ENCODE results near the gene RTN4IP1. TPM values are rescaled to one million over a fixed set of nuclear protein-coding genes. Genes with fewer than 3 reads are reported as not detected.
A peak's percentile ranks its signal among the peaks of the same experiment; 100 is the strongest.

Gene RTN4IP1
- total RNA-seq, 4 donors from 2014 or later, result 1.6 to 11.1 (median 6.0) TPM

DNA sequence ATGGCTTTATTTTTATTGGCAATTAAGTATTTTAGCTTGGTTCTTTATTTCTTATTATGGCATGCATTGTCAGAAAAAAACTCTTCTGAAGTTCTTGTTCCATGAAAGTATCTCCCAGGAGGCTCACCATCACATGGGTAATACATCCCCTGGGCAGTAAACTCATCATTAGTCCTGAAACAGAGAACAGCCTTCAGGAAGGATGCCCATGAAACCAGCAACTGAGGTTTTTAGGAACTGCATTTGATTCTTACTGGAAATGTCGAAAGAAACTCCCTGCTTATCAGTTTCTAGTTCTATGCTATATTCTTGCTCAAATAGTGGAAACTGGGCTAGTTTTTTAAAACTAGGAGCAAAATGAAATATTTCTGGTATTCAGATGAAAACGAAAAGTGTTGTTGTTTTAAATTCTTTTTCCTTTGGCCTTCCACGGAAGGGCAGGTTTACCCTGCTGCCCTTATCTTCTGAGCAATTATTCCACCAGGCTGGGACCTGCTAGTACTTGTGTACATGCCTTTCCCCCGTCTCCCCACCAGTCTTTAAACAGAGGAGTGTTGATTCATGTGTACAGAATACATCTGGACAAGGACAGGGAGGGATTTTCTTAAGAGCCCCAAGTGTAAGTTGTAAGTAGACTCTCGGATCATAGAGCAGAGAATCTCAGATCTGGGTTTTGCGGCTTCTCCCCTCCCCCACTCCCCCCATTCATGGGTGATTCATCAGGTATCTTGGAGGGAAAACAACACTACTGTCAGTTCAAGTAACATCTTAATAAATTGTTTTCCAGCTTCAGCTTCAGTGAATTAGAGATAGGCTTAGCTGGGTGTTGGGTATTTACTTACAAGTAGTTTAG lies 81.5 kb downstream of the RTN4IP1 start:
- H3K4me1 ChIP-seq, result peaks cover 0 to 47% (median 28%) of the 10 kb centered on the region in 3 donors
- peaks cover 4 to 79% (median 7%) of the 10 kb centered on the region in 3 donors for H3K36me3 ChIP-seq
- 18 to 35% methylated on average over 6 of the region's 6 CpGs for WGBS, 2 donors
- DNase-seq, result no peak
- H3K9me3 ChIP-seq, result no peaks in the 10 kb centered on the region
- peak overlapping the region; percentile 68 to 80 (median 76) for H3K27ac ChIP-seq
- intact Hi-C loops (cut with DNase I), result no loop called here
- TF ChIP-seq, protein P1, sequence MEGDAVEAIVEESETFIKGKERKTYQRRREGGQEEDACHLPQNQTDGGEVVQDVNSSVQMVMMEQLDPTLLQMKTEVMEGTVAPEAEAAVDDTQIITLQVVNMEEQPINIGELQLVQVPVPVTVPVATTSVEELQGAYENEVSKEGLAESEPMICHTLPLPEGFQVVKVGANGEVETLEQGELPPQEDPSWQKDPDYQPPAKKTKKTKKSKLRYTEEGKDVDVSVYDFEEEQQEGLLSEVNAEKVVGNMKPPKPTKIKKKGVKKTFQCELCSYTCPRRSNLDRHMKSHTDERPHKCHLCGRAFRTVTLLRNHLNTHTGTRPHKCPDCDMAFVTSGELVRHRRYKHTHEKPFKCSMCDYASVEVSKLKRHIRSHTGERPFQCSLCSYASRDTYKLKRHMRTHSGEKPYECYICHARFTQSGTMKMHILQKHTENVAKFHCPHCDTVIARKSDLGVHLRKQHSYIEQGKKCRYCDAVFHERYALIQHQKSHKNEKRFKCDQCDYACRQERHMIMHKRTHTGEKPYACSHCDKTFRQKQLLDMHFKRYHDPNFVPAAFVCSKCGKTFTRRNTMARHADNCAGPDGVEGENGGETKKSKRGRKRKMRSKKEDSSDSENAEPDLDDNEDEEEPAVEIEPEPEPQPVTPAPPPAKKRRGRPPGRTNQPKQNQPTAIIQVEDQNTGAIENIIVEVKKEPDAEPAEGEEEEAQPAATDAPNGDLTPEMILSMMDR (IDR thresholded peaks at IDR 0.05), result peak in 1 of 6 experiments; percentile 15
- no peak for TF ChIP-seq POLR2A (IDR thresholded peaks at IDR 0.05)
- no peak overlapping the region for H3K4me3 ChIP-seq
- no peaks in the 10 kb centered on the region for H3K27me3 ChIP-seq

- Histone ChIP-seq H3K36me3 (peaks cover 4 to 79% (median 7%) of the 10 kb centered on the region in 3 donors), H3K4me3 (no peak overlapping the region), H3K27ac (peak overlapping the region; percentile 68 to 80 (median 76)), H3K9me3 (no peaks in the 10 kb centered on the region), H3K4me1 (peaks cover 0 to 47% (median 28%) of the 10 kb centered on the region in 3 donors), H3K27me3 (no peaks in the 10 kb centered on the region)
- DNase-seq, result no peak
- intact Hi-C loops (cut with DNase I), result no loop called here
- WGBS, 2 donors, result 15% methylated on average over 5 of the region's 5 CpGs
- TF ChIP-seq, protein P1 (IDR thresholded peaks at IDR 0.05), result no peak
- no peak for TF ChIP-seq POLR2A (IDR thresholded peaks at IDR 0.05)
These were observed 82.4 kb downstream of the RTN4IP1 start for GRCh38 chr6:106546691-106547414.

DNA sequence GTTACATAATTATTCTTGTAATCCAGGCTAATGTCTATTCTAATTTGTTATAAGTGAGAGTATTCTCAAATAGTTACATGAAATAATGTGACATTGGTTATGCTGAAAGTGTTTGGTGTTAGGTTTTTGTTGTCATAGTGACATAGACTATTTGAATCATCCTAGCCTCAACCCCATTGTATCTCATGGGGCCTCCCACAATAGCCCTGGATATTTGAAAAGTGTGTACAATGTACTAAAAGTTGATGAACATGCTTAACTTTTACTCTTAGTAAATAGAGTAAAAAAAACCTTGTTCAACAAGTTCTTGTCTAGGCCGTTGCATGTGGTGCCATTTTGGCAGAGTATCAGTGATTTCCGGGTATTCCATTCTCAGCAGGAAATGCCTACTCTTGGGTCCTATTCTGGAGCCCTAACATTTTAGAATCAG lies 83.0 kb downstream of the RTN4IP1 start:
- H3K36me3 ChIP-seq, result peaks cover 4 to 79% (median 7%) of the 10 kb centered on the region in 3 donors
- peak overlapping the region; percentile 68 to 80 (median 76) for H3K27ac ChIP-seq
- intact Hi-C loops (cut with DNase I), result no loop called here
- H3K27me3 ChIP-seq, result no peaks in the 10 kb centered on the region
- TF ChIP-seq, protein P1 (IDR thresholded peaks at IDR 0.05), result no peak
- no peak for TF ChIP-seq POLR2A (IDR thresholded peaks at IDR 0.05)
- WGBS, 2 donors, result 3 to 10% methylated on average over 2 of the region's 2 CpGs
- DNase-seq, result no peak
- H3K4me3 ChIP-seq, result no peak overlapping the region
- H3K9me3 ChIP-seq, result no peaks in the 10 kb centered on the region
- peaks cover 0 to 47% (median 28%) of the 10 kb centered on the region in 3 donors for H3K4me1 ChIP-seq

DNA sequence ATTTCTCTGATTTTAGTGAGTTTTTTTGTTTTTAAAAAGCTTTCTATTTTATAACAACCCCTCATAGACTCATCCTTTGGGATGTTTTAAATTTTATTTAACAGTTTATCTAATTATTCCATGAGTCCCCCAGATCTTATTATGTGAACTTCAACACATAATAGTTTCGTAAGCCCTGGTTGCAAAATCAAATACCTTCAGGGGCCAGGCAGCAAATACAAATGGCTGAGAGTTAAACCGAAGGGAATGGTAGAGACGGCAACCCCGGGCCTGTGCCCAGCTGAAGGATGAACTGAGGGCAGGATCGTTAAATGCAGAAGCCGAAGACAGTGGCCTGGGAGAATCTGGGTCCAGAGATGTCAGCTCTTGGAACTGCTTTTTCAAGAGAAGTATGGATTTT lies 88.4 kb downstream of the RTN4IP1 start:
- intact Hi-C loops (cut with DNase I), result no loop called here

More for the DNA sequence above, 88.4 kb downstream of the RTN4IP1 start:
- H3K27ac ChIP-seq, result no peak overlapping the region
- peaks cover 0 to 23% (median 5%) of the 10 kb centered on the region in 3 donors for H3K4me1 ChIP-seq
- 71 to 86% methylated on average over 6 of the region's 6 CpGs for WGBS, 2 donors
- DNase-seq, result no peak
- TF ChIP-seq, protein P1 (IDR thresholded peaks at IDR 0.05), result no peak
- TF ChIP-seq POLR2A (IDR thresholded peaks at IDR 0.05), result no peak
- H3K36me3 ChIP-seq, result peaks cover 0 to 92% (median 7%) of the 10 kb centered on the region in 3 donors
- H3K27me3 ChIP-seq, result no peaks in the 10 kb centered on the region
- H3K9me3 ChIP-seq, result no peaks in the 10 kb centered on the region
- H3K4me3 ChIP-seq, result no peak overlapping the region
